ENCODE measurements around the gene PFKFB4.

PFKFB4 gene

DNA sequence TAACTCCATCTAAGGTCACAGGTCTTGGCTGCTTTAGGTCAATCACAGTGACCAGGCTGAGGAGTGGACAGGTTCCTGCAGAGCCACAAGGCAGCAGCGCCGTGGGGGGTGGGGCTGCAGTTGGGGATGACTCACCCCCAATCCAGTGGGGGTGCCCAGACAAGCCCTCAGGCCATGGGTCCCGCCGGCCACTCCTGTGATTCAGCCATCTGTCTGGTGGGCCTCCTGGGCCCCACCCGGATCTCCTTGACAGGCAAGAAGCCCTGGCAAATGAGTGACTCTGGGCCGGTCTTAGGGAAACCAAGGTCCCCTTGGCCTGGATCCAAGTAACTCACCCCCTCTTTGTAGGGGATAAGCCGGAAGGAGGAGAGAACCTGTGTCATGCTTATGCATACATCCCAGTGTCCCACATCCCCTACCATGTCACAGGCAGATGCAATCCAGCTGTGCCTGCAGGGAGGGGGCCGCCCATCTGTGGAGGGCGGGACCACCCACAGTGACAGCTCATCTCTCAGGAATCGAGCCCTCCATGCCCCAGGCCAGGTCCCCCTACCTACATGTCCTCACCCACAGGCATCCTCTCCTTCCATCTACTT is 39.0 kb upstream of the PFKFB4 start:
- Histone ChIP-seq H3K4me3 (replicated peaks; ENCODE audit: insufficient read depth, low read length) (no peak overlapping the region), H3K27ac (replicated peaks) (no peak overlapping the region), H3K27me3 (ENCODE audit: insufficient read depth, poor library complexity, severe bottlenecking) (peaks cover 17% of the 10 kb centered on the region)
- DNase-seq (ENCODE audit: low read depth in 1 of 2, low spot score in 1 of 2), result peak in 1 of 2 experiments; percentile 41
- no peak for TF ChIP-seq SPI1 (IDR thresholded peaks at IDR 0.05; ENCODE audit: borderline replicate concordance, low read depth)
- no peak for TF ChIP-seq POLR2AphosphoS5 (IDR thresholded peaks at IDR 0.05; ENCODE audit: low read depth)
- TF ChIP-seq GABPA (IDR thresholded peaks at IDR 0.05; ENCODE audit: low read depth), result no peak
- TF ChIP-seq CTCF (IDR thresholded peaks at IDR 0.05; ENCODE audit: insufficient read depth, low read length), result no peak
- TF ChIP-seq, protein P1, sequence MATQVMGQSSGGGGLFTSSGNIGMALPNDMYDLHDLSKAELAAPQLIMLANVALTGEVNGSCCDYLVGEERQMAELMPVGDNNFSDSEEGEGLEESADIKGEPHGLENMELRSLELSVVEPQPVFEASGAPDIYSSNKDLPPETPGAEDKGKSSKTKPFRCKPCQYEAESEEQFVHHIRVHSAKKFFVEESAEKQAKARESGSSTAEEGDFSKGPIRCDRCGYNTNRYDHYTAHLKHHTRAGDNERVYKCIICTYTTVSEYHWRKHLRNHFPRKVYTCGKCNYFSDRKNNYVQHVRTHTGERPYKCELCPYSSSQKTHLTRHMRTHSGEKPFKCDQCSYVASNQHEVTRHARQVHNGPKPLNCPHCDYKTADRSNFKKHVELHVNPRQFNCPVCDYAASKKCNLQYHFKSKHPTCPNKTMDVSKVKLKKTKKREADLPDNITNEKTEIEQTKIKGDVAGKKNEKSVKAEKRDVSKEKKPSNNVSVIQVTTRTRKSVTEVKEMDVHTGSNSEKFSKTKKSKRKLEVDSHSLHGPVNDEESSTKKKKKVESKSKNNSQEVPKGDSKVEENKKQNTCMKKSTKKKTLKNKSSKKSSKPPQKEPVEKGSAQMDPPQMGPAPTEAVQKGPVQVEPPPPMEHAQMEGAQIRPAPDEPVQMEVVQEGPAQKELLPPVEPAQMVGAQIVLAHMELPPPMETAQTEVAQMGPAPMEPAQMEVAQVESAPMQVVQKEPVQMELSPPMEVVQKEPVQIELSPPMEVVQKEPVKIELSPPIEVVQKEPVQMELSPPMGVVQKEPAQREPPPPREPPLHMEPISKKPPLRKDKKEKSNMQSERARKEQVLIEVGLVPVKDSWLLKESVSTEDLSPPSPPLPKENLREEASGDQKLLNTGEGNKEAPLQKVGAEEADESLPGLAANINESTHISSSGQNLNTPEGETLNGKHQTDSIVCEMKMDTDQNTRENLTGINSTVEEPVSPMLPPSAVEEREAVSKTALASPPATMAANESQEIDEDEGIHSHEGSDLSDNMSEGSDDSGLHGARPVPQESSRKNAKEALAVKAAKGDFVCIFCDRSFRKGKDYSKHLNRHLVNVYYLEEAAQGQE (IDR thresholded peaks at IDR 0.05; ENCODE audit: insufficient replicate concordance, low read depth), result no peak

- no peak for TF ChIP-seq CTCF (IDR thresholded peaks at IDR 0.05; ENCODE audit: insufficient read depth, low read length)
- TF ChIP-seq, protein P1 (IDR thresholded peaks at IDR 0.05; ENCODE audit: insufficient replicate concordance, low read depth), result no peak
- Histone ChIP-seq H3K27me3 (ENCODE audit: insufficient read depth, poor library complexity, severe bottlenecking) (peaks cover 17% of the 10 kb centered on the region), H3K4me3 (replicated peaks; ENCODE audit: insufficient read depth, low read length) (no peak within 1 kb of the TSS), H3K27ac (replicated peaks) (no peak within 1 kb of the TSS)
- no peak for DNase-seq (ENCODE audit: low read depth in 1 of 2, low spot score in 1 of 2)
Measured at GRCh38 chr3:48595075-48595525, 38.5 kb upstream of the PFKFB4 start, which contains the start of gene COL7A1. TSS of gene COL7A1 (minus strand) at chr3:48595329. CDS start at chr3:48595159, 170 bp downstream.

- no peak for TF ChIP-seq CTCF (IDR thresholded peaks at IDR 0.05; ENCODE audit: insufficient read depth, low read length)
- TF ChIP-seq SPI1 (IDR thresholded peaks at IDR 0.05; ENCODE audit: borderline replicate concordance, low read depth), result no peak
- TF ChIP-seq GABPA (IDR thresholded peaks at IDR 0.05; ENCODE audit: low read depth), result no peak
- no peak for TF ChIP-seq POLR2AphosphoS5 (IDR thresholded peaks at IDR 0.05; ENCODE audit: low read depth)
- TF ChIP-seq, protein P1 (IDR thresholded peaks at IDR 0.05; ENCODE audit: insufficient replicate concordance, low read depth), result no peak
- DNase-seq (ENCODE audit: low read depth in 1 of 2, low spot score in 1 of 2), result no peak
- Histone ChIP-seq H3K4me3 (replicated peaks; ENCODE audit: insufficient read depth, low read length) (no peak overlapping the region), H3K27me3 (ENCODE audit: insufficient read depth, poor library complexity, severe bottlenecking) (peaks cover 19% of the 10 kb centered on the region), H3K27ac (replicated peaks) (no peak overlapping the region)
Measured at GRCh38 chr3:48594417-48595049, 37.9 kb upstream of the PFKFB4 start.
